ENCODE data around the gene ZC3HAV1L. TPM values are rescaled to one million over a fixed set of nuclear protein-coding genes. Genes with fewer than 3 reads are reported as not detected.
A peak's percentile ranks its signal among the peaks of the same experiment; 100 is the strongest.

The ZC3HAV1L gene
- polyA plus RNA-seq, 2 of the 4 experiments (the other 2 are of a cell fraction): 8.8 to 15.6 TPM

DNA sequence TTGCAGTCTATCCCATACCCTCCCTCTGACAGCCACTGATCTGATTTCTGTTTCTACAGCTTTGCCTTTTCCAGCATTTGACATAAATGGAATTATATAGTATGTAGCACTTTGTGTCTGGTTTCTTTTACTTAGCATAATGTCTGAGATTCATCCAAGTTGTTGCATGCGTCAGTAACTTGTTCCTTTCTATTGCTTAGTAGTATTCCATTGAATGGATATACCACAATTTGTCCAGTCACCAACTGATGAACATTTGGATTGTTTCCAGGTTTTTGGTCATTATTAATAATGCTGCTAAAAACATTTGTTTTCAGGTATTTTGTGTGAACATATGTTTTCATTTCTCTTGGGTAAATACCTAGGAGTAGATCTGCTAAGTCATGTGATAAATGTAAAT lies 48.2 kb downstream of the ZC3HAV1L start:
- CTCF ChIA-PET: interaction anchor here (2.0 to 2.2 kb wide), 2 partner anchors 12 to 16 kb away, joined by 4 to 5 read pairs; no protein-coding TSS in a partner anchor
- ATAC-seq (no peak), DNase-seq (ENCODE audit: low read depth in 1 of 2, low spot score in 1 of 2) (no peak), FAIRE-seq (no peak)
- WGBS (ENCODE audit: missing lambda C conversion rate): 97% methylated on average over 1 of the region's 1 CpG
- Histone ChIP-seq H3K9me3 (peaks cover 14% of the 10 kb centered on the region; the same call in 2 of the 3 replicates), H3K4me1 (no peaks in the 10 kb centered on the region), H3K4me2 (no peak overlapping the region), H3K4me3 (no peak overlapping the region), H3K27ac (no peak overlapping the region)
- TF ChIP-seq HDAC2 (IDR thresholded peaks at IDR 0.05) (peak; percentile 60; the same call in 1 of the 2 replicates), EP300 (IDR thresholded peaks at IDR 0.05) (no peak), KDM1A (IDR thresholded peaks at IDR 0.05; ENCODE audit: low read depth) (peak; percentile 72; the same call in 1 of the 2 replicates), RFX5 (IDR thresholded peaks at IDR 0.05) (no peak), PHF8 (IDR thresholded peaks at IDR 0.05; ENCODE audit: borderline replicate concordance, low read depth) (no peak), CEBPB (IDR thresholded peaks at IDR 0.05) (no peak), ZFP36 (IDR thresholded peaks at IDR 0.05; ENCODE audit: borderline replicate concordance, partially characterized antibody) (no peak), RNF2 (IDR thresholded peaks at IDR 0.05; ENCODE audit: borderline replicate concordance, low read depth) (no peak), SREBF2 (IDR thresholded peaks at IDR 0.05) (no peak), EHMT2 (IDR thresholded peaks at IDR 0.05; ENCODE audit: low read depth) (no peak)
- POLR2A ChIA-PET: no interaction called here

DNA sequence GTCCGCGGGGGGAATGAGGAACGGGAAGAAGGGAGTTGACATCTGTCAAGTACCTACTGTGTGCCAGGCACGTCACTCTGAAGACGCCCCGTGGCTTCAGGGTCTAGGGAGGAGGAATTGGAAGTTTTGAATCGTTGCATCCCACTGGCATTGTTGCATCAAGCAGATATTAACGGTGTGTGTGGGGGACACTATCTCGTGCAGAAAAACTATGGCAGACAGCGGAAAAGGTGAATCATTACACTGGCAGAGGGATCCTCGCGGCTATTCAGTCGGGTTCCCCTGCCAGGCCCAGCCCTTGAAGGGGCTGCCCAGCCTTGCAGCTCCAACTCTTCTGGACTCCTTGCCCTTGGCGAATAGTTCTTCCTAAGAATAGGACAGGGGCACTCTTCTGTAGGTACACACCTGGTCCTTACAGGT lies 53.6 kb downstream of the ZC3HAV1L start:
- ATAC-seq (no peak), FAIRE-seq (no peak), DNase-seq (ENCODE audit: low read depth in 1 of 2, low spot score in 1 of 2) (peak in 1 of 2 experiments; percentile 9)
- peaks cover 23% of the 10 kb centered on the region for H3K4me1 ChIP-seq
- H3K9me3 ChIP-seq: peaks cover under 1% of the 10 kb centered on the region; the same call in 2 of the 3 replicates
- ChIA-PET CTCF (interaction anchor here (0.7 to 4.6 kb wide), 7 partner anchors 14 to 101 kb away, joined by 3 to 27 read pairs (median 3); no protein-coding TSS in a partner anchor), POLR2A (interaction anchor here (1.0 to 1.9 kb wide), 3 partner anchors 91 to 103 kb away, joined by 3 to 5 read pairs (median 5); no protein-coding TSS in a partner anchor)
- H3K27ac ChIP-seq: peak overlapping the region; percentile 90 to 99; a peak in 5 of 6 replicates
- no peak for TF ChIP-seq ESRRA (IDR thresholded peaks at IDR 0.05; ENCODE audit: borderline replicate concordance, low read length)
- TF ChIP-seq PHF8 (IDR thresholded peaks at IDR 0.05; ENCODE audit: borderline replicate concordance, low read depth): no peak
- TF ChIP-seq, protein P1, sequence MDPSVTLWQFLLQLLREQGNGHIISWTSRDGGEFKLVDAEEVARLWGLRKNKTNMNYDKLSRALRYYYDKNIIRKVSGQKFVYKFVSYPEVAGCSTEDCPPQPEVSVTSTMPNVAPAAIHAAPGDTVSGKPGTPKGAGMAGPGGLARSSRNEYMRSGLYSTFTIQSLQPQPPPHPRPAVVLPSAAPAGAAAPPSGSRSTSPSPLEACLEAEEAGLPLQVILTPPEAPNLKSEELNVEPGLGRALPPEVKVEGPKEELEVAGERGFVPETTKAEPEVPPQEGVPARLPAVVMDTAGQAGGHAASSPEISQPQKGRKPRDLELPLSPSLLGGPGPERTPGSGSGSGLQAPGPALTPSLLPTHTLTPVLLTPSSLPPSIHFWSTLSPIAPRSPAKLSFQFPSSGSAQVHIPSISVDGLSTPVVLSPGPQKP (IDR thresholded peaks at IDR 0.05; ENCODE audit: low read depth, low read length): no peak
- TF ChIP-seq, protein P2, sequence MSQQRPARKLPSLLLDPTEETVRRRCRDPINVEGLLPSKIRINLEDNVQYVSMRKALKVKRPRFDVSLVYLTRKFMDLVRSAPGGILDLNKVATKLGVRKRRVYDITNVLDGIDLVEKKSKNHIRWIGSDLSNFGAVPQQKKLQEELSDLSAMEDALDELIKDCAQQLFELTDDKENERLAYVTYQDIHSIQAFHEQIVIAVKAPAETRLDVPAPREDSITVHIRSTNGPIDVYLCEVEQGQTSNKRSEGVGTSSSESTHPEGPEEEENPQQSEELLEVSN (IDR thresholded peaks at IDR 0.05; ENCODE audit: borderline replicate concordance, low read depth): no peak
- no peak for TF ChIP-seq TFCP2L1 (CRISPR knock-in tag; IDR thresholded peaks at IDR 0.05)
- TF ChIP-seq MAZ (IDR thresholded peaks at IDR 0.05; ENCODE audit: borderline replicate concordance, low read depth, low read length): no peak
- TF ChIP-seq TP53 (CRISPR knock-in tag; IDR thresholded peaks at IDR 0.05): no peak
- TF ChIP-seq RCOR1 (IDR thresholded peaks at IDR 0.05; ENCODE audit: low read depth, low read length): no peak
- TF ChIP-seq, protein P3, sequence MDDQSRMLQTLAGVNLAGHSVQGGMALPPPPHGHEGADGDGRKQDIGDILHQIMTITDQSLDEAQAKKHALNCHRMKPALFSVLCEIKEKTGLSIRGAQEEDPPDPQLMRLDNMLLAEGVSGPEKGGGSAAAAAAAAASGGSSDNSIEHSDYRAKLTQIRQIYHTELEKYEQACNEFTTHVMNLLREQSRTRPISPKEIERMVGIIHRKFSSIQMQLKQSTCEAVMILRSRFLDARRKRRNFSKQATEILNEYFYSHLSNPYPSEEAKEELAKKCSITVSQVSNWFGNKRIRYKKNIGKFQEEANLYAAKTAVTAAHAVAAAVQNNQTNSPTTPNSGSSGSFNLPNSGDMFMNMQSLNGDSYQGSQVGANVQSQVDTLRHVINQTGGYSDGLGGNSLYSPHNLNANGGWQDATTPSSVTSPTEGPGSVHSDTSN (IDR thresholded peaks at IDR 0.05): no peak
- no peak for TF ChIP-seq NPAS2 (CRISPR knock-in tag; IDR thresholded peaks at IDR 0.05; ENCODE audit: borderline replicate concordance)
- TF ChIP-seq CHD2 (IDR thresholded peaks at IDR 0.05; ENCODE audit: low read length, partially characterized antibody): no peak
- no peak for TF ChIP-seq CEBPB (IDR thresholded peaks at IDR 0.05)
- no peak for TF ChIP-seq HEYL (CRISPR knock-in tag; IDR thresholded peaks at IDR 0.05)
- TF ChIP-seq, protein P4, sequence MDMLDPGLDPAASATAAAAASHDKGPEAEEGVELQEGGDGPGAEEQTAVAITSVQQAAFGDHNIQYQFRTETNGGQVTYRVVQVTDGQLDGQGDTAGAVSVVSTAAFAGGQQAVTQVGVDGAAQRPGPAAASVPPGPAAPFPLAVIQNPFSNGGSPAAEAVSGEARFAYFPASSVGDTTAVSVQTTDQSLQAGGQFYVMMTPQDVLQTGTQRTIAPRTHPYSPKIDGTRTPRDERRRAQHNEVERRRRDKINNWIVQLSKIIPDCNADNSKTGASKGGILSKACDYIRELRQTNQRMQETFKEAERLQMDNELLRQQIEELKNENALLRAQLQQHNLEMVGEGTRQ (IDR thresholded peaks at IDR 0.05): no peak
- H3K4me2 ChIP-seq: peak overlapping the region; percentile 100
- peak overlapping the region; percentile 86 for H3K4me3 ChIP-seq
- 60% methylated on average over 14 of the region's 14 CpGs for WGBS (ENCODE audit: missing lambda C conversion rate)
